Dendritic cell treated with granulocyte-macrophage colony-stimulating factor and Interleukin-4, amounts not matched to agents 40 ng/mL and 50 ng/mL, for 4 days (primary cell): ENCODE data around the gene LINC01488.

Experiments used
- H3K27ac Mint-ChIP-seq: one replicate; pipeline ENCODE4 v1.8.0; 2022; ENCODE audit warnings: mild to moderate bottlenecking, mixed read lengths
- H3K27me3 Mint-ChIP-seq: one replicate; pipeline ENCODE4 v1.8.0; 2022; ENCODE audit warnings: mild to moderate bottlenecking, mixed read lengths
- H3K36me3 Mint-ChIP-seq: one replicate; pipeline ENCODE4 v1.8.0; 2022; ENCODE audit warnings: low read depth, mixed read lengths
- H3K4me1 Mint-ChIP-seq: one replicate; pipeline ENCODE4 v1.8.0; 2022; ENCODE audit warnings: low read depth, mixed read lengths
- H3K4me3 Mint-ChIP-seq: one replicate; pipeline ENCODE4 v1.8.0; 2022; ENCODE audit warnings: mild to moderate bottlenecking, moderate library complexity, mixed read lengths
- H3K9me3 Mint-ChIP-seq: one replicate; pipeline ENCODE4 v1.8.0; 2022; ENCODE audit warnings: mixed read lengths
- intact Hi-C: fragments of 100-400 bp; cut with micrococcal nuclease; formaldehyde crosslinking; loops from one replicate; pipeline ENCODE4 v1.15.0; 2022

Gene LINC01488

DNA sequence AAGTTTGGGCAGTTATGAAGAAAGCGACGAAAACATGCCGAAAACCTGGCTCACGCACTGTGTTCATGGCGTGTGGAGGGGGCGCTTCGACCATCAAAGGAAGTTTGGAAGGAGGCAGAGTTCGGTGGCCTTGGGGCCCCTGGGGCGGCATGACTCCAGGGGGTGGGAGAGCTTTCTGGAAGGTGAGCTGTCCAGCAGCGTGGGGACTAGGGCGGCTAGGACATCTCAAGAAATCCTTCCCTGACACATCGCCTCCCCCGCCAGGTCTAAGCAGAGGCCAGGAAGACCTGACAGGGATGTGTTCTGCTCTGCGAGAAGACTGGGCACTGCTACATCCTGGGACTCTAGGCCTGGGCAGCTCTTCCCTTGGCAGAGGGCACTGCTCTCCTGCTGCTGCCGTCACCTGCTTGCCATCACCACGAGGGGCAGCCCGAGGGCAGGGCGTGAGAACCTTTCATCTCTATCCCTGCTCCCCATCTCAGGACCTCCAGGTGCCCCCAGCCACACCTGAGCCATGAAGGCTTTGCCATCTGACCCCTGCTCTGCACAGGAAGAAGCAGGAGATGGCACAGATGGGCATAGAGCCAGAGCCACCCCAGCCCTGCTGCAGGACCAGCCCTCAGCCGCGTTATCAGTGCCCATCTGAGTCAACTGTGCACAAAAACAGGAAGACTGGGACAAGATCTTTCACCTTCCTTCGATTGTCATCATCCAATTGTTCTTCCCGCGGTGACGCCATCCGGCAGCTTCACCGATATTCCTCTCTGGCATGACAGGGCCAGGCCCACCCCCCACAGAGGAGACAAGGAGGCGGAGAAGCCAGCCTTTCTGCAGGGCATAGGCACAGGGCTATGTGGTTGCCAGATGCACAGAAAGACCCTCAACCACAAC lies 12.7 kb downstream of the LINC01488 start:
- peaks cover 34% of the 10 kb centered on the region for H3K27me3 Mint-ChIP-seq
- H3K36me3 Mint-ChIP-seq = no peaks in the 10 kb centered on the region
- H3K27ac Mint-ChIP-seq = no peak overlapping the region
- peaks cover 6% of the 10 kb centered on the region for H3K4me1 Mint-ChIP-seq
- intact Hi-C loops = no loop called here
- no peaks in the 10 kb centered on the region for H3K9me3 Mint-ChIP-seq
- H3K4me3 Mint-ChIP-seq = no peak overlapping the region

DNA sequence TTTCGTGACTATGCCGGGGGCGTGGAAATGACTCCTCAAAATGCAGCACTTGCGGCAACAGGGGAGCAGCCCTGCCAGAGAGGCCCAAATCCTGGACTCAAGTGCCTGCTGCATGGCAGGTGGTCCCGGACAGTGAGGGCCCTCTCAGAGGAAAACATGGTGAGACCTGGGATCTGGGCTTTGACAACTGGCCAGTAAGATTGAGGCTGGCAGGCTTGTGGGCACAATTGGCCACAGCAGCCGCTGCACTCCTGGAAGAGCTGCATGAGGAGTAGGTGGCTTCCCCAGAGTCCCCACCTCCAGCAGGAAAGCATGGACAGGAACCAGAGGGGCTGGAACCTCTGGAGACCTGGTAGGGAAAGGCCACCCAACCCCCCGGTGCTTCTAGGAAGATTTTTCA lies 13.4 kb downstream of the LINC01488 start:
- Mint-ChIP-seq H3K27ac (no peak overlapping the region), H3K36me3 (no peaks in the 10 kb centered on the region)
- intact Hi-C loops = no loop called here

DNA sequence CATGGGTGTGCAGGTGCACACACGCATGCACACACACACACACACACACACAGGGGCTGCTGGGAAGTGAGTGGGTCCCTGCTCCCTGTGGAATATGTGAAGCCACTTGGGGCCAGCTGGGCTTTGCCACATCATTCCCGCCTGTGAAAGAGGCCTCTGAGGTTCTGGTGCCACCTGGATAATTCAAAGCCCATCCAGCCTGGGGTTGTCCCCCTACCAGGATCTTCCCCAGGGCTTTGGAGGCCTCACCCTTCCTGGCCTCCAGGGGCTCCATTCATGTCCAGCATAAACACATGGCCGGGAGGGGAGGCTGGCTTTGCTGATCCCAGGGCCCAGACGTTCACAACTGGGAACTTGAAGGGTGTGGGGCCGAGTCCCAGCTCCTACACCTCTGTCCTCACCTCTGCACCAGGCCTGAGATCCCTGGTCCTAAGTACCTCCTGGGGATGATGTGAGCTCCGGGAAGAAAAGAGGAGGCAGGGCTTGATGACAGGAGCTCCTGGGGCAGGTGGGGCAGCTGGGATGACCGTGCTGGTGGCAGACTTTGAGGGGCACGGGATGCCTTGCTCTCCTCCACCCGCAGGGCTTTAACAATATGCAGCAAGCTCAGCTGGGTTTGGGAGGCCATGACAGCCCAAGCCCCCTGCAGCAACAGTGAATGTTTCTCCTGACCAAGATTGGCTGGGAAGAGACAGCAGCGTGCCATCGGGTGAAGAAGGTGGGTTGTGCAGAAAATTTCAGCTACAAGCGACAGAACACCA lies 14.2 kb downstream of the LINC01488 start:
- no peak overlapping the region for H3K4me3 Mint-ChIP-seq
- intact Hi-C loops = no loop called here
- H3K27me3 Mint-ChIP-seq = peaks cover 42% of the 10 kb centered on the region
- no peaks in the 10 kb centered on the region for H3K9me3 Mint-ChIP-seq
- H3K4me1 Mint-ChIP-seq = peaks cover 7% of the 10 kb centered on the region
- no peak overlapping the region for H3K27ac Mint-ChIP-seq
- no peaks in the 10 kb centered on the region for H3K36me3 Mint-ChIP-seq

More for the DNA sequence above, 13.4 kb downstream of the LINC01488 start:
- H3K4me3 Mint-ChIP-seq = no peak overlapping the region
- no peaks in the 10 kb centered on the region for H3K9me3 Mint-ChIP-seq
- H3K4me1 Mint-ChIP-seq = peaks cover 7% of the 10 kb centered on the region
- peaks cover 39% of the 10 kb centered on the region for H3K27me3 Mint-ChIP-seq

DNA sequence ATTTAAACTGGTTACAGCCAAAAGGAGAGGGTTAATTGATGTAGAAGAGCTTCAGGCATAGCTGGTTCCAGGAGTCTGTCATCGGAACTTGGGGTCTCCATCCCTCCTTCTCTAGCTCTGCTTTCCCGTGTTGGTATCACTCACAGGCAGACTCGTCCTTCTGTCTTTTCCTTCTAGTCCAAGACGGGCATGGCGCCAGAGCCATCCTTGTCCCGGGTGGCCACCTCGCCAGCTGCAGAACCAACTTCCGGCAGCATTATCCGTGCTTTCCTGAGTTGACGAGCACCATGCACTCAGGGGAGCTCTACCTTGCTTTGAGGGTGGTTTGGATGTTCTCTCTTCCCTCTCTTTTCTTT lies 14.7 kb downstream of the LINC01488 start:
- Mint-ChIP-seq H3K27ac (no peak overlapping the region), H3K4me1 (peaks cover 7% of the 10 kb centered on the region), H3K4me3 (no peak overlapping the region), H3K36me3 (no peaks in the 10 kb centered on the region), H3K27me3 (peaks cover 46% of the 10 kb centered on the region), H3K9me3 (no peaks in the 10 kb centered on the region)
- intact Hi-C loops = no loop called here

DNA sequence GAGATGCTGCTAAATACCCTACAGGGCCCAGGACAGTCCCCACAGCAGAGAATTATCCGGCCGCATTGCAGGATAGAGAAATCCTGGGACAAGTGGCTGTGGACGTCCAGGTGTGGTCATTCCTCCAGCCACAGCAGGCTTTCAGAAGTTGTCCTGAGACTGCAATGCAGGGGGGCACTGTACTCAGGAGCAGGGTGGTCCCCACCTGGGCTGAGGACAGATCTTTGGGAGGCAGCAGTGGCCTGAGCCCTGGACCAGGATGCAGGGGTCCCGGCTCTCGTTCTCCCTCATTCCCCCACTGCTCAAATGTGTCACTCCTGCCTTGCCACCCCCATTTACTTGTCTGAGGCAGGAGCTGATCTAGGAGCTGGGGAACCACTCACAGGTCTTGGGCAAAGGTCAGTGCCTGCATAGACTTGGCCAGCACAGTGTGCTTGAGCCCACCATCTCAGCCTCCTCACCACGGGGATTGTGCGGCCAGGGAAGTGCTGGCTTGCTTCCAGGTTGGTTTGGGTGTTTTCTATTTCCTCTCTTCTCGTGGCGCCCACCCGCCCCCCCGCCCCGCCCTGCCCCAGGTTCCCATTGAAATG lies 15.3 kb downstream of the LINC01488 start:
- Mint-ChIP-seq H3K36me3 (no peaks in the 10 kb centered on the region), H3K4me3 (no peak overlapping the region), H3K27ac (no peak overlapping the region), H3K9me3 (no peaks in the 10 kb centered on the region), H3K4me1 (peaks cover 7% of the 10 kb centered on the region), H3K27me3 (peaks cover 44% of the 10 kb centered on the region)
- intact Hi-C loops = no loop called here

DNA sequence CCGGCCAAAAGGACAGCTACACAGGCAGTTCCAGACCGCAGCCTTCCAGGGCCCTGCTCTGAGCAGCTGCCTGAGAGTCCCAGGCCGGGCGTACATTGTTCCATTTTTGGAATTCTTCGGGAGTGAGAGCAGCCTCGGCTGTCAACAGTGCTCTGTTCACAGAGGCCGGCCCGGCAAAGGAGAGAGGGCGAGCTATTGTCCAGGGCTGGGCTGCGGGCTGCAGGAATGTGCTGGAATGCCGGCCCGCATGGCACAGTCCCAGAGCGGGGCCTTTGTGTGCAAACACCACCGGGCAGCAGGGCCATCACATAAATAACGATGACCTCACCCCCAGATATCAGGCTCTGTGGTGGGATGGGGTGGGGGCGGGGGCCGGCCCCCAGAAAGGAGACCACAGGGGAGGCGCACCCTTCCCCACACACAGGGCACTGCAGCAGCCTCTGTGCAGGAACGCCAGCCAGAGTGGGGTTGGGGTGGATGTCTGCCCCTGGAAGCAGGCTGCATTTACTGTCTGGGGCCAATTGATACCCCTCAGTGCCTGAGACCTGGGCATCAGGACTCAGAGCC lies 15.8 kb downstream of the LINC01488 start:
- Mint-ChIP-seq H3K27ac (no peak overlapping the region), H3K4me1 (peaks cover 7% of the 10 kb centered on the region), H3K36me3 (no peaks in the 10 kb centered on the region), H3K9me3 (no peaks in the 10 kb centered on the region), H3K27me3 (peaks cover 40% of the 10 kb centered on the region), H3K4me3 (no peak overlapping the region)
- intact Hi-C loops = no loop called here

DNA sequence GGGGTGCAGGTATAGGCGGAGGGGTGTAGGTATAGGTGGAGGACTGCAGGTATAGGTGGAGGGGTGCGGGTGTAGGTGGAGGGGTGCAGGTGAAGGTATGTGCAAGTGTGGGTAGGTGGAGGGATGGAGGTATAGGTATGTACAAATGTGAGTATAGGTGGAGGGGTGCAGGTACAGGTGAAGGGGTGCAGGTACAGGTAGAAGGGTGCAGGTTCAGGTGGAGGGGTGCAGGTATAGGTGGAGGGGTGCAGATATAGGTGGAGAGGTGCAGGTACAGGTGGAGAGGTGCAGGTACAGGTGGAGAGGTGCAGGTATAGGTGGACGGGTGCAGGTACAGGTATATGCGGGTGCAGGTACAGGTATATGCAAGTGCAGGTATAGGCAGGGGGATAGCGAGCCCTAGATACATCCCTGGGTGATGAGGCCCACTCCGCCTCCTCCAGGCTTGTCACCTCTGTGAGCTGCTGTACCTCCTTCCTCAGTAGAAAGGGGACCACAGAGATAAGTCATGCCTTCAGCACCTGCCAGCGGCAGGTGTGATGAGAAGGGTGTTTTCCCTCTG lies 17.2 kb downstream of the LINC01488 start:
- Mint-ChIP-seq H3K4me1 (peaks cover 11% of the 10 kb centered on the region), H3K4me3 (no peak overlapping the region), H3K9me3 (no peaks in the 10 kb centered on the region), H3K36me3 (no peaks in the 10 kb centered on the region), H3K27ac (no peak overlapping the region), H3K27me3 (peaks cover 36% of the 10 kb centered on the region)
- intact Hi-C loops = no loop called here

DNA sequence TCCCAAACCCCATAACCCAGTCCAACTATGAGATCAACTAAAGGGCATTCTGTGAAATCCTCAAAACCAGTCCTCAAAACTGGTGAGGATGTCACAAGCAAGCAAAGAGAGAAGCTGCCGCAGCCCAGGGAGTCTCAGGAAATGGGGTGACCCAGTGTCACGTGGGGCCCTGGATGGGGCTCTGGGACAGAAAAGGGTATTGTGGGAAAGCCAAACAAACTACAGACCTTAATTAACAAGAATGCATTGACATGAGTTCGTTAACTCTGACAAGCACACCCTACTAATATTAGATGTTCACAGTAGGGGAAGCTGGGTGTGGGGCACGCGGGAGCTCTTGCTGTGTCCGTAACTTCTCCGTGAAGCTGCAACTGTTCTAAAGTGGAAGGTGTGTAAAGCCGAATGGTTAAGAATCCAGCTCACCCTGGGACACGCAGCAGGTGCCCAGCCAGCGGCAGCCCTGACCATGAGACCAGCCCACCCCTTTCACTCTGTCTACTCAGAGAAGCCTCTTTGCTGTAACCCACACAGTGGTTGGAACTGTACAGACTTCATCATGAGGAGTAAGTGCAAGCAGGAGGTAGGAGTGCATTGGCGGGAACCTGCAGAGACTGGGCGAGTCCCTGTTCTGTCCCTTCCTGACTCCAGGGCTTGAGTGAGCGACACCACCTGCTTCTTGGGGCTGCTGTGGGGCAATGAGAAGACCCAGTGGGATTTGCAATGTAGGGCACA lies 17.9 kb downstream of the LINC01488 start:
- intact Hi-C loops = no loop called here
- peaks cover 30% of the 10 kb centered on the region for H3K27me3 Mint-ChIP-seq

DNA sequence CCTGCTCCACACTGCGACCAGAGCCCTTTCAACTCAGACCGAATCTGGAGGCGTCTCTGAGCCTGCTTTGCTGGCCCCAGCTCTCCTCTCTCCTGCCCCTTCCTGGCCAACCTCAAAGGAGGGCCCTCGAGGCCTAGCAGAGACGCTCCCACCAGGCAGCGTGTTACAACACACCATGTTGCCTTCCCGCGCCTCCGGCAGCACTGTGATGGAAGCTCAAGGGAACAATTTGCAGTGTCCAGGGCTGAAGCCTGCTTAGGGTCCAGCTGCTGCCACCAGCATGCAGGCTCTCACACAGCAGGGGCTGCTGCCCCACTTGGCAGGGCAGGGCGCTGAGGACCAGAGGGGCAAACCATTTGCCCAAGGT lies 18.4 kb downstream of the LINC01488 start:
- Mint-ChIP-seq H3K36me3 (no peaks in the 10 kb centered on the region), H3K27ac (no peak overlapping the region), H3K4me1 (peaks cover 11% of the 10 kb centered on the region), H3K27me3 (peaks cover 25% of the 10 kb centered on the region), H3K9me3 (no peaks in the 10 kb centered on the region), H3K4me3 (no peak overlapping the region)
- intact Hi-C loops = loop anchor here (10.0 kb wide), 1 partner anchor 65 kb away; no protein-coding TSS in a partner anchor

More for the DNA sequence above, 17.9 kb downstream of the LINC01488 start:
- H3K9me3 Mint-ChIP-seq = no peaks in the 10 kb centered on the region
- H3K4me3 Mint-ChIP-seq = no peak overlapping the region
- no peaks in the 10 kb centered on the region for H3K36me3 Mint-ChIP-seq
- peaks cover 11% of the 10 kb centered on the region for H3K4me1 Mint-ChIP-seq
- H3K27ac Mint-ChIP-seq = no peak overlapping the region

DNA sequence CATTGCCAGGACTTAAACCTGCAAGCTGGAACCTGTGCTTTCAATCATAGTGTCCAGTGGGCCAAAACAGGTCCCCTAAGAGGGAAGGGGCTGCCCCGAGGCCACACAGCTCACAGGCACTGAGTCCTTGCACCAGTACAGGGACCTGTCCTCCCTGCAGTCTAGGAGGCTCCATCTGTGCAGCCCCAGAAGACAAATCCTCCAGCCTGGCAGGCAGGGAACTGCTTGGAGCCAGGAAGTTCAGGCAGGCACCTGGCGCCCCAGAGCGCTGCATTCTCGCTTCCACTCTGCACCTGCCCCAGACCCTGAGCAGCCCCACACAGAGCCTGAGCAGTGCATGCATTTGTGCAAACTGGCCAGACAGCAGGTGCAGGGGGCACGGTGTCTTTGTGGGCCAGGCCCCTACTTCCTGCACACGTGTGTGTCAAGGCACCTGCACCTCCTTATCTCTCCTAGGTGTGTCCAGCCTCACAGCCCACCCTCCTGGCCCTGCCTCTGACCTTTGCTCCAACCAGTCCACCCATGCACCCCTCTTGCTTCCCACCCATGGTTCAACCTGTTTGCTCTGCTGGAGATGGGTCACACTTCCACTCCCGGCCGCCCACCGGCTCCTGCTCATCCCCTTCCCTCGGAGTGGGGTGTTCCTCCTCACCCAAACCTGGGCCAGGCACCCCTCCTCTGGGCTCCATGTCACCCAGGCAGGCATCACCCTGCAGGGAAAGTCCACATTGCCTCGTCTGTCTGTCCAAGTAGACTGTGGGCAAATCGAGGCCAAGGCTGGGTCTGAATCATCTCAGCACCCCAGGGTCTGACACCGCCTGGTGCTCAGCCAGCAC lies 19.0 kb downstream of the LINC01488 start:
- Mint-ChIP-seq H3K27ac (no peak overlapping the region), H3K36me3 (no peaks in the 10 kb centered on the region)
- intact Hi-C loops = loop anchor here (10.0 kb wide), 1 partner anchor 64 kb away; no protein-coding TSS in a partner anchor

DNA sequence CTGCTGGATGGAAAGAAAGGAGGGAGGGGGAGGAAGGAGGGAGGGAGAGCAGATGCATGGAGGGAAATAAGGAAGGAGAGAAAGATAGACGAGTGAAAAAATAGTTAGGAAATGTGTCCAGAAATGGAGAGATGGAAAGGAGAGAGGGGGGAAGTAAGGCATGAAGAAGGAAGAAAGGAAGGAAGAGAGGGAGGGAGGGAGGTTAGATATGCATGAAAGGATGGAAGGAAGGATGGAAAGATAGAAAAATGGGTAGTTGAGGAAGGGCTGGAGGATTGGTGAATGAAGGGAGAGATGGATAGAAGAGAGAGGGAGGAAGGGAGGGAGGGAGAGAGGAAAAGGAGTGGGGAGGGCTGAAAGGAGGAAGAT lies 19.6 kb downstream of the LINC01488 start:
- Mint-ChIP-seq H3K4me1 (peaks cover 11% of the 10 kb centered on the region), H3K9me3 (peaks cover 3% of the 10 kb centered on the region)

More for the DNA sequence above, 19.0 kb downstream of the LINC01488 start:
- H3K4me3 Mint-ChIP-seq = no peak overlapping the region
- H3K4me1 Mint-ChIP-seq = peaks cover 11% of the 10 kb centered on the region
- H3K27me3 Mint-ChIP-seq = peaks cover 23% of the 10 kb centered on the region
- no peaks in the 10 kb centered on the region for H3K9me3 Mint-ChIP-seq

More for the DNA sequence above, 19.6 kb downstream of the LINC01488 start:
- Mint-ChIP-seq H3K27ac (no peak overlapping the region), H3K4me3 (no peak overlapping the region), H3K27me3 (peaks cover 24% of the 10 kb centered on the region), H3K36me3 (no peaks in the 10 kb centered on the region)
- intact Hi-C loops = loop anchor here (10.0 kb wide), 1 partner anchor 64 kb away; no protein-coding TSS in a partner anchor
